Ishikawa (cell line): Measurements from ENCODE around the gene FAT3.

Experiments used
- CEBPB ChIP-seq: IDR thresholded peaks from 2 replicates; pipeline ENCODE4 v1.6.1; 2012
- CREB1 ChIP-seq: IDR thresholded peaks from 2 replicates; pipeline ENCODE4 v1.6.1; 2012; ENCODE audit warnings: low read depth
- EGR1 ChIP-seq: IDR thresholded peaks from 2 replicates; pipeline ENCODE4 v1.6.1; 2012
- EP300 ChIP-seq: IDR thresholded peaks from 2 replicates; pipeline ENCODE4 v1.6.1; 2012; ENCODE audit warnings: borderline replicate concordance
- FOXM1 ChIP-seq: IDR thresholded peaks from 2 replicates; pipeline ENCODE4 v1.6.1; 2012; ENCODE audit warnings: low read depth, borderline replicate concordance
- MAX ChIP-seq: IDR thresholded peaks from 2 replicates; pipeline ENCODE4 v1.6.1; 2012
- NFIC ChIP-seq: IDR thresholded peaks from 2 replicates; pipeline ENCODE4 v1.6.1; 2012
- RAD21 ChIP-seq: IDR thresholded peaks from 2 replicates; pipeline ENCODE4 v1.6.1; 2012; ENCODE audit warnings: low read depth
- REST ChIP-seq: IDR thresholded peaks from 2 replicates; pipeline ENCODE4 v1.6.1; 2012; ENCODE audit warnings: low read depth, mild to moderate bottlenecking
- TAF1 ChIP-seq: IDR thresholded peaks from 2 replicates; pipeline ENCODE4 v1.6.1; 2012; ENCODE audit warnings: low read depth, mild to moderate bottlenecking
- TCF12 ChIP-seq: IDR thresholded peaks from 2 replicates; pipeline ENCODE4 v1.6.1; 2012; ENCODE audit warnings: low read depth
- TEAD4 ChIP-seq: IDR thresholded peaks from 2 replicates; pipeline ENCODE4 v1.6.1; 2012
- USF1 ChIP-seq: IDR thresholded peaks from 2 replicates; pipeline ENCODE4 v1.6.1; 2012
- YY1 ChIP-seq: IDR thresholded peaks from 2 replicates; pipeline ENCODE4 v1.6.1; 2012; ENCODE audit warnings: low read depth
- ZBTB7A ChIP-seq: IDR thresholded peaks from 2 replicates; pipeline ENCODE4 v1.6.1; 2012; ENCODE audit warnings: low read depth

Gene FAT3

GRCh38 chr11:92224054-92224406 lies 588 bp upstream of the FAT3 start:
- no peak for TF ChIP-seq NFIC
- no peak for TF ChIP-seq EP300
- no peak for TF ChIP-seq FOXM1
- TF ChIP-seq MAX = no peak
- TF ChIP-seq TAF1 = no peak

- no peak for TF ChIP-seq YY1
- no peak for TF ChIP-seq USF1
- TF ChIP-seq TEAD4 = no peak
- TF ChIP-seq EP300 = no peak
- no peak for TF ChIP-seq REST
- no peak for TF ChIP-seq ZBTB7A
- TF ChIP-seq TCF12 = no peak
- TF ChIP-seq RAD21 = no peak
These were observed 528 bp downstream of the FAT3 start for GRCh38 chr11:92225125-92225567.

- TF ChIP-seq ZBTB7A (no peak), FOXM1 (no peak), EP300 (no peak), TAF1 (no peak), CEBPB (no peak), MAX (no peak), RAD21 (no peak), TEAD4 (no peak), EGR1 (no peak), NFIC (no peak), TCF12 (no peak), REST (no peak)
These were observed 1.1 kb downstream of the FAT3 start for GRCh38 chr11:92225568-92226330.

- TF ChIP-seq TCF12 = no peak
- TF ChIP-seq FOXM1 = no peak
- TF ChIP-seq TEAD4 = no peak
- no peak for TF ChIP-seq REST
- TF ChIP-seq USF1 = no peak
- no peak for TF ChIP-seq TAF1
- no peak for TF ChIP-seq MAX
- TF ChIP-seq ZBTB7A = no peak
- no peak for TF ChIP-seq CREB1
- no peak for TF ChIP-seq YY1
- no peak for TF ChIP-seq EGR1
- no peak for TF ChIP-seq EP300
- no peak for TF ChIP-seq NFIC
- TF ChIP-seq CEBPB = no peak
- TF ChIP-seq RAD21 = no peak
These were observed 2.0 kb downstream of the FAT3 start for GRCh38 chr11:92226331-92227229.
